ENCODE data around the gene PEX19. TPM values are rescaled to one million over a fixed set of nuclear protein-coding genes. Genes with fewer than 3 reads are reported as not detected.

The PEX19 gene
- total RNA-seq, 4 donors from 2014 or later, result 45.1 to 77.5 (median 59.8) TPM

- Histone ChIP-seq H3K9me3 (no peaks in the 10 kb centered on the region), H3K27ac (no peak overlapping the region), H3K27me3 (no peaks in the 10 kb centered on the region), H3K4me3 (no peak overlapping the region), H3K4me1 (peaks cover 0 to 8% of the 10 kb centered on the region in 2 donors), H3K36me3 (no peaks in the 10 kb centered on the region)
- no peak for DNase-seq
- TF ChIP-seq, protein P1, sequence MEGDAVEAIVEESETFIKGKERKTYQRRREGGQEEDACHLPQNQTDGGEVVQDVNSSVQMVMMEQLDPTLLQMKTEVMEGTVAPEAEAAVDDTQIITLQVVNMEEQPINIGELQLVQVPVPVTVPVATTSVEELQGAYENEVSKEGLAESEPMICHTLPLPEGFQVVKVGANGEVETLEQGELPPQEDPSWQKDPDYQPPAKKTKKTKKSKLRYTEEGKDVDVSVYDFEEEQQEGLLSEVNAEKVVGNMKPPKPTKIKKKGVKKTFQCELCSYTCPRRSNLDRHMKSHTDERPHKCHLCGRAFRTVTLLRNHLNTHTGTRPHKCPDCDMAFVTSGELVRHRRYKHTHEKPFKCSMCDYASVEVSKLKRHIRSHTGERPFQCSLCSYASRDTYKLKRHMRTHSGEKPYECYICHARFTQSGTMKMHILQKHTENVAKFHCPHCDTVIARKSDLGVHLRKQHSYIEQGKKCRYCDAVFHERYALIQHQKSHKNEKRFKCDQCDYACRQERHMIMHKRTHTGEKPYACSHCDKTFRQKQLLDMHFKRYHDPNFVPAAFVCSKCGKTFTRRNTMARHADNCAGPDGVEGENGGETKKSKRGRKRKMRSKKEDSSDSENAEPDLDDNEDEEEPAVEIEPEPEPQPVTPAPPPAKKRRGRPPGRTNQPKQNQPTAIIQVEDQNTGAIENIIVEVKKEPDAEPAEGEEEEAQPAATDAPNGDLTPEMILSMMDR (IDR thresholded peaks at IDR 0.05), result no peak
- no peak for TF ChIP-seq POLR2A (IDR thresholded peaks at IDR 0.05)
- intact Hi-C loops (cut with DNase I; ENCODE audit: low total_unique reads), result no loop called here
Observed at GRCh38 chr1:160282807-160283206, 2.1 kb downstream of the PEX19 start.

GRCh38 chr1:160277987-160278386, 6.9 kb downstream of the PEX19 start:
- no peaks in the 10 kb centered on the region for H3K27me3 ChIP-seq
- no peaks in the 10 kb centered on the region for H3K9me3 ChIP-seq
- no peak for DNase-seq
- intact Hi-C loops (cut with DNase I; ENCODE audit: low total_unique reads), result no loop called here
- TF ChIP-seq POLR2A (IDR thresholded peaks at IDR 0.05), result no peak
- TF ChIP-seq, protein P1 (IDR thresholded peaks at IDR 0.05), result no peak
- no peaks in the 10 kb centered on the region for H3K36me3 ChIP-seq
- no peaks in the 10 kb centered on the region for H3K4me1 ChIP-seq
- no peak overlapping the region for H3K4me3 ChIP-seq
- H3K27ac ChIP-seq, result no peak overlapping the region

- H3K9me3 ChIP-seq, result no peaks in the 10 kb centered on the region
- no peak overlapping the region for H3K27ac ChIP-seq
- no peak overlapping the region for H3K4me3 ChIP-seq
- intact Hi-C loops (cut with DNase I; ENCODE audit: low total_unique reads), result no loop called here
- no peaks in the 10 kb centered on the region for H3K27me3 ChIP-seq
- no peaks in the 10 kb centered on the region for H3K4me1 ChIP-seq
- TF ChIP-seq, protein P1 (IDR thresholded peaks at IDR 0.05), result no peak
- no peak for TF ChIP-seq POLR2A (IDR thresholded peaks at IDR 0.05)
- H3K36me3 ChIP-seq, result no peaks in the 10 kb centered on the region
- DNase-seq, result no peak
Observed at GRCh38 chr1:160277330-160277729, 7.6 kb downstream of the PEX19 start.

DNA sequence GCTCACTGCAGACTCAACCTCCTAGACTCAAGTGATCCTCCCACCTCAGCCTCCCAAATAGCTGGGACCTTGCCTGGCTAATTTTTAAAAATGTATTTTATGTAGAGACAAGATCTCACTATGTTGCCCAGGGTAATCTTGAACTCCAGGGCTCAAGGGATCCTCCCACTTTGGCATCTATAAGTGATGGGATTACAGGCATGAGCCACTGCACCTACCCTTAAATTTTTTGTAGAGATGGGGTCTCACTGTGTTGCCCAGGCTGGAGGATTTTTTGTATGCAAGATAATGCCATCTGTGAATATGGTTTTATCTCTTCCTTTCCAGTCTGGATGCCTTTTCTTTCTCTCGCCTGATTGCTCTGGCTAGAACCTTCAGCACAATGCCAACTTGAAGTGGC, 13.9 kb downstream of the PEX19 start:
- TF ChIP-seq, protein P1 (IDR thresholded peaks at IDR 0.05), result no peak
- TF ChIP-seq POLR2A (IDR thresholded peaks at IDR 0.05), result no peak
- Histone ChIP-seq H3K36me3 (no peaks in the 10 kb centered on the region), H3K9me3 (no peaks in the 10 kb centered on the region), H3K4me1 (no peaks in the 10 kb centered on the region), H3K27ac (no peak overlapping the region), H3K27me3 (no peaks in the 10 kb centered on the region), H3K4me3 (no peak overlapping the region)
- intact Hi-C loops (cut with DNase I; ENCODE audit: low total_unique reads), result no loop called here
- DNase-seq, result no peak

DNA sequence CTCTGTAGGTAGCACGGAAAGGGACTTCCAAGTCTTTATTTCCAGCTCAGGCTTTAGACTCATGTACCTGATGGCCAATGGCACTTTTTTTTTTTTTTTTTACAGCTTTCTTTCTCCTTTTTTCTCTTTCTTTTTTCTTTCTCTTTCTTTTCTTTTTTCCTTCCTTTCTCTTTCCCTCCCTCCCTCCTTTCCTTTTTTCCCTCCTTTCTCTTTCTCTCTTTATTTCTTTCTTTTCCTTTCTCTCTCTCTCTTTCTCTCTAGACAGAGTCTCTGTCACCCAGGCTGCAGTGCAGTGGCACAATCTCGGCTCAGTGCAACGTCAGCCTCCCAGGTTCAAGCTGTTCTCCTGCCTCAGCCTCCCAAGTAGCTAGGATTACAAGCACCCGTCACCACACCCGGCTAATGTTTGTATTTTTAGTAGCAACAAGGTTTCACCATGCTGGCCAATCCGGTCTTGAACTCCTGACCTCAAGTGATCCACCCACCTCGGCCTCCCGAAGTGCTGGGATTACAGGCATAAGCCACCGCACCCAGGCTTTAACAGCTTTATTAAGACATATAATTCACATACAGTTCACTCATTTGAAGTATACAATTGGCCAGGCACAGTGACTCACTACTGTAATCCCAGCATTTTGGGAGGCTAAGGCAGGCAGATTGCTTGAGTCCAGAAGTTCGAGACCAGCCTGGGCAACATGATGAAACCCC, 17.5 kb downstream of the PEX19 start:
- DNase-seq, result no peak
- intact Hi-C loops (cut with DNase I; ENCODE audit: low total_unique reads), result no loop called here
- no peaks in the 10 kb centered on the region for H3K27me3 ChIP-seq
- H3K4me3 ChIP-seq, result no peak overlapping the region
- H3K4me1 ChIP-seq, result no peaks in the 10 kb centered on the region
- no peaks in the 10 kb centered on the region for H3K9me3 ChIP-seq
- TF ChIP-seq, protein P1 (IDR thresholded peaks at IDR 0.05), result no peak
- no peak for TF ChIP-seq POLR2A (IDR thresholded peaks at IDR 0.05)
- no peaks in the 10 kb centered on the region for H3K36me3 ChIP-seq
- no peak overlapping the region for H3K27ac ChIP-seq

Measured in uterus (tissue), 4 donors.